ENCODE data around the gene ZNF407. TPM values are rescaled to one million over a fixed set of nuclear protein-coding genes. Genes with fewer than 3 reads are reported as not detected.

The ZNF407 gene
- total RNA-seq, 1 experiment from 2014 or later: 18.1 TPM

- Histone ChIP-seq H4K20me1 (ENCODE audit: insufficient read depth, low read depth, low read length) (no peaks in the 10 kb centered on the region), H3K9me3 (ENCODE audit: low read length) (no peaks in the 10 kb centered on the region)
- DNase-seq: no peak
Observed at GRCh38 chr18:74778191-74778847, 180.6 kb downstream of the ZNF407 start.

DNA sequence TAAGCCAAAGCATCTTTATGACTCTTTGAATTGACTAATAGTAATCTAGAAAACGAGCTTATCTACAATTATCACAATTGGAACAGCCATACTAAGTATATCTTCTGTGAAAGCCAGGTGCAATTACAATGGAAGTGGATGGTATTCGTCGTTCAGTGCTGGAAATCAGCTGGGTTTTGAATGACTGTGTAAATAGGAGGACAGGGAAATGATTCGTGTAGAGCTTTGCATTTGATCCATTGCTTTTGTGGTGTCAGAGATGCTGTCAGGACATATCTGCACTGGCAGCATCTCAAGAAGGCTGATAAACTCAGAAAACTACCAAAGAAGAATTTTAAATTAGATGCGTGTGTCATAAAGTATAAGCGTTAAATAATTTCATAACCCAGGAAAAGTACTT lies 187.1 kb downstream of the ZNF407 start:
- no peak overlapping the region for H3K4me3 ChIP-seq (ENCODE audit: low read length)
- H3K4me2 ChIP-seq (ENCODE audit: low read depth, low read length, poor library complexity, severe bottlenecking): no peak overlapping the region
- no peaks in the 10 kb centered on the region for H3K36me3 ChIP-seq (ENCODE audit: insufficient read depth, low read length)
- no peaks in the 10 kb centered on the region for H4K20me1 ChIP-seq (ENCODE audit: insufficient read depth, low read depth, low read length)
- H3K4me1 ChIP-seq (ENCODE audit: low read length): no peaks in the 10 kb centered on the region
- no peak for DNase-seq
- H3K27ac ChIP-seq (ENCODE audit: low read length): no peak overlapping the region
- H3K9me2 ChIP-seq (replicated peaks; ENCODE audit: insufficient read depth, low read length): no peaks in the 10 kb centered on the region
- no peaks in the 10 kb centered on the region for H3K79me2 ChIP-seq (ENCODE audit: low read length)
- H3K9ac ChIP-seq (ENCODE audit: low read length): no peak overlapping the region
- H3K9me3 ChIP-seq (ENCODE audit: low read length): no peaks in the 10 kb centered on the region
- H2AFZ ChIP-seq (ENCODE audit: low read length): no peak overlapping the region
- no peaks in the 10 kb centered on the region for H3K27me3 ChIP-seq (ENCODE audit: low read length)

More at GRCh38 chr18:74778191-74778847, 180.6 kb downstream of the ZNF407 start:
- Histone ChIP-seq H3K4me1 (ENCODE audit: low read length) (no peaks in the 10 kb centered on the region), H3K4me2 (ENCODE audit: low read depth, low read length, poor library complexity, severe bottlenecking) (no peak overlapping the region), H3K27ac (ENCODE audit: low read length) (no peak overlapping the region), H2AFZ (ENCODE audit: low read length) (no peak overlapping the region), H3K36me3 (ENCODE audit: insufficient read depth, low read length) (no peaks in the 10 kb centered on the region), H3K9ac (ENCODE audit: low read length) (no peak overlapping the region), H3K27me3 (ENCODE audit: low read length) (no peaks in the 10 kb centered on the region), H3K9me2 (replicated peaks; ENCODE audit: insufficient read depth, low read length) (no peaks in the 10 kb centered on the region), H3K4me3 (ENCODE audit: low read length) (no peak overlapping the region), H3K79me2 (ENCODE audit: low read length) (no peaks in the 10 kb centered on the region)

- H4K20me1 ChIP-seq (ENCODE audit: insufficient read depth, low read depth, low read length): no peaks in the 10 kb centered on the region
- DNase-seq: no peak
- H3K9me2 ChIP-seq (replicated peaks; ENCODE audit: insufficient read depth, low read length): no peaks in the 10 kb centered on the region
Observed at GRCh38 chr18:74785632-74786031, 188.0 kb downstream of the ZNF407 start.

GRCh38 chr18:74788657-74789056 lies 191.0 kb downstream of the ZNF407 start:
- H3K9me3 ChIP-seq (ENCODE audit: low read length): no peaks in the 10 kb centered on the region
- no peak overlapping the region for H2AFZ ChIP-seq (ENCODE audit: low read length)
- peaks cover 3% of the 10 kb centered on the region; the same call in 1 of the 2 replicates for H3K4me1 ChIP-seq (ENCODE audit: low read length)
- H3K27me3 ChIP-seq (ENCODE audit: low read length): no peaks in the 10 kb centered on the region
- H3K79me2 ChIP-seq (ENCODE audit: low read length): no peaks in the 10 kb centered on the region
- no peak overlapping the region for H3K9ac ChIP-seq (ENCODE audit: low read length)
- H4K20me1 ChIP-seq (ENCODE audit: insufficient read depth, low read depth, low read length): no peaks in the 10 kb centered on the region
- H3K27ac ChIP-seq (ENCODE audit: low read length): no peak overlapping the region
- H3K9me2 ChIP-seq (replicated peaks; ENCODE audit: insufficient read depth, low read length): no peaks in the 10 kb centered on the region
- no peaks in the 10 kb centered on the region for H3K36me3 ChIP-seq (ENCODE audit: insufficient read depth, low read length)
- H3K4me3 ChIP-seq (ENCODE audit: low read length): no peak overlapping the region
- H3K4me2 ChIP-seq (ENCODE audit: low read depth, low read length, poor library complexity, severe bottlenecking): no peak overlapping the region
- no peak for DNase-seq

More at GRCh38 chr18:74785632-74786031, 188.0 kb downstream of the ZNF407 start:
- no peak overlapping the region for H3K4me3 ChIP-seq (ENCODE audit: low read length)
- H3K4me2 ChIP-seq (ENCODE audit: low read depth, low read length, poor library complexity, severe bottlenecking): no peak overlapping the region
- no peaks in the 10 kb centered on the region for H3K9me3 ChIP-seq (ENCODE audit: low read length)
- no peak overlapping the region for H3K27ac ChIP-seq (ENCODE audit: low read length)
- H2AFZ ChIP-seq (ENCODE audit: low read length): no peak overlapping the region
- no peak overlapping the region for H3K9ac ChIP-seq (ENCODE audit: low read length)
- no peaks in the 10 kb centered on the region for H3K79me2 ChIP-seq (ENCODE audit: low read length)
- H3K36me3 ChIP-seq (ENCODE audit: insufficient read depth, low read length): no peaks in the 10 kb centered on the region
- H3K4me1 ChIP-seq (ENCODE audit: low read length): peaks cover 2% of the 10 kb centered on the region; the same call in 1 of the 2 replicates
- H3K27me3 ChIP-seq (ENCODE audit: low read length): no peaks in the 10 kb centered on the region

- no peaks in the 10 kb centered on the region for H3K79me2 ChIP-seq (ENCODE audit: low read length)
- no peaks in the 10 kb centered on the region for H3K9me3 ChIP-seq (ENCODE audit: low read length)
- no peaks in the 10 kb centered on the region for H3K9me2 ChIP-seq (replicated peaks; ENCODE audit: insufficient read depth, low read length)
- H3K4me2 ChIP-seq (ENCODE audit: low read depth, low read length, poor library complexity, severe bottlenecking): no peak overlapping the region
- H4K20me1 ChIP-seq (ENCODE audit: insufficient read depth, low read depth, low read length): no peaks in the 10 kb centered on the region
- no peak overlapping the region for H3K27ac ChIP-seq (ENCODE audit: low read length)
- no peak overlapping the region for H2AFZ ChIP-seq (ENCODE audit: low read length)
- H3K4me1 ChIP-seq (ENCODE audit: low read length): peaks cover 3% of the 10 kb centered on the region; the same call in 1 of the 2 replicates
- H3K36me3 ChIP-seq (ENCODE audit: insufficient read depth, low read length): no peaks in the 10 kb centered on the region
- no peak for DNase-seq
- H3K27me3 ChIP-seq (ENCODE audit: low read length): no peaks in the 10 kb centered on the region
- no peak overlapping the region for H3K9ac ChIP-seq (ENCODE audit: low read length)
- no peak overlapping the region for H3K4me3 ChIP-seq (ENCODE audit: low read length)
Observed at GRCh38 chr18:74789078-74789477, 191.4 kb downstream of the ZNF407 start.

DNA sequence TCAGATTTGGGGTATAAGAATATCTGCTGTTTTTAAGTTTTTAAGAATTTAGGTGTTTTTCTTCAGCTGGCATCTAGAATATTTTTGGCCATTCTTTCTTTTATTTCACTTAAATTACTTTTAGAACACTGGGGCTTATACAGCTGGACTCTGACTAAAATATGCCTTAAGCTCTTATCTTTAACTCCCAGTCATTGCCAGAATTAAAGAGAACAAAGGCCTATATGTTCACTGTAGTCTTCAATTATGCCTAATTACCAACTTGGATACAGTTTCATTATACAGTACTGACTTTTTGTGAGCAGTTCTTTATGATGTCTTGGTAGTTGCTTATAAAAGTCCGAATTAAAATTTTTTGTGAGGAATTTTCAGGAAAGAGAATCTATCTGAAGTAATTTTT lies 192.8 kb downstream of the ZNF407 start:
- Histone ChIP-seq H2AFZ (ENCODE audit: low read length) (no peak overlapping the region), H3K36me3 (ENCODE audit: insufficient read depth, low read length) (no peaks in the 10 kb centered on the region), H3K27me3 (ENCODE audit: low read length) (no peaks in the 10 kb centered on the region), H3K27ac (ENCODE audit: low read length) (no peak overlapping the region), H3K9ac (ENCODE audit: low read length) (no peak overlapping the region), H3K79me2 (ENCODE audit: low read length) (no peaks in the 10 kb centered on the region), H3K4me3 (ENCODE audit: low read length) (no peak overlapping the region), H3K4me1 (ENCODE audit: low read length) (peaks cover 15% of the 10 kb centered on the region), H3K9me2 (replicated peaks; ENCODE audit: insufficient read depth, low read length) (no peaks in the 10 kb centered on the region), H3K9me3 (ENCODE audit: low read length) (no peaks in the 10 kb centered on the region), H3K4me2 (ENCODE audit: low read depth, low read length, poor library complexity, severe bottlenecking) (no peak overlapping the region), H4K20me1 (ENCODE audit: insufficient read depth, low read depth, low read length) (no peaks in the 10 kb centered on the region)
- no peak for DNase-seq

GRCh38 chr18:74791501-74792194 lies 194.0 kb downstream of the ZNF407 start:
- no peaks in the 10 kb centered on the region for H3K79me2 ChIP-seq (ENCODE audit: low read length)
- no peak overlapping the region for H3K9ac ChIP-seq (ENCODE audit: low read length)
- DNase-seq: no peak
- no peaks in the 10 kb centered on the region for H4K20me1 ChIP-seq (ENCODE audit: insufficient read depth, low read depth, low read length)
- no peak overlapping the region for H2AFZ ChIP-seq (ENCODE audit: low read length)
- no peaks in the 10 kb centered on the region for H3K9me2 ChIP-seq (replicated peaks; ENCODE audit: insufficient read depth, low read length)
- H3K4me3 ChIP-seq (ENCODE audit: low read length): no peak overlapping the region
- H3K4me2 ChIP-seq (ENCODE audit: low read depth, low read length, poor library complexity, severe bottlenecking): no peak overlapping the region
- H3K4me1 ChIP-seq (ENCODE audit: low read length): peaks cover 27% of the 10 kb centered on the region
- no peaks in the 10 kb centered on the region for H3K36me3 ChIP-seq (ENCODE audit: insufficient read depth, low read length)
- no peaks in the 10 kb centered on the region for H3K27me3 ChIP-seq (ENCODE audit: low read length)
- no peak overlapping the region for H3K27ac ChIP-seq (ENCODE audit: low read length)
- H3K9me3 ChIP-seq (ENCODE audit: low read length): no peaks in the 10 kb centered on the region

DNA sequence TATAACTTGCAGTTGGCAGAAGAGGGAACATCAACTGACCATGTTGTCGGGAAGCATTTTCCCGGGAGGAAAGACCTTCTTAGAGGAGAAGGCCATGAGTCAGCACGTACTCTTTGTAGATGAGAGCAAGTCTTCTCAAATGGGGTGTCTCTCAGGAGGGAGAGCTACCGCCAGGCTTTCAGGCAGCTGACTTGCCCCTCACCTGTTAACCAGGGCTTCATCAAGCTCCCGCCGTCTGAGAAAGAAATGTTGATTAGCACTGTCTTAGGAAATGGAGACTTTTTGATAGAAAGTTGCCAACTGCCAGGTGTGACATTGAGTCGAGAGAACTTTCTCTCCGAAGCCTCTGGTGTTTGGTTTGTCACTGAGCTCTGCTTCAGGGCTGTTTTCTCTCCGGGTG lies 196.1 kb downstream of the ZNF407 start:
- H3K9me3 ChIP-seq (ENCODE audit: low read length): no peaks in the 10 kb centered on the region
- DNase-seq: no peak

More for the DNA sequence above, 196.1 kb downstream of the ZNF407 start:
- H3K36me3 ChIP-seq (ENCODE audit: insufficient read depth, low read length): no peaks in the 10 kb centered on the region
- H3K4me1 ChIP-seq (ENCODE audit: low read length): peaks cover 48% of the 10 kb centered on the region
- no peaks in the 10 kb centered on the region for H3K79me2 ChIP-seq (ENCODE audit: low read length)
- no peaks in the 10 kb centered on the region for H3K27me3 ChIP-seq (ENCODE audit: low read length)
- H3K4me2 ChIP-seq (ENCODE audit: low read depth, low read length, poor library complexity, severe bottlenecking): no peak overlapping the region
- no peak overlapping the region for H3K27ac ChIP-seq (ENCODE audit: low read length)
- no peaks in the 10 kb centered on the region for H4K20me1 ChIP-seq (ENCODE audit: insufficient read depth, low read depth, low read length)
- no peak overlapping the region for H2AFZ ChIP-seq (ENCODE audit: low read length)
- no peak overlapping the region for H3K9ac ChIP-seq (ENCODE audit: low read length)
- no peak overlapping the region for H3K4me3 ChIP-seq (ENCODE audit: low read length)
- H3K9me2 ChIP-seq (replicated peaks; ENCODE audit: insufficient read depth, low read length): no peaks in the 10 kb centered on the region

All from Karpas-422 (cell line).